Activated gamma-delta T cell treated with anti-CD3 and anti-CD28 coated beads, Interleukin-2, amount 50 U/mL, for 16 hours (primary cell): ENCODE measurements around the gene TESPA1.
A peak's percentile ranks its signal among the peaks of the same experiment; 100 is the strongest.
"Not testable (repeated sequence)": the region's sequence is repeated elsewhere in the genome, so short reads cannot be mapped to it uniquely, and the experiment has no call there.

Source experiments
- DNase-seq: peaks from one replicate; pipeline ENCODE4 v3.0.0-alpha.2; 2020; ENCODE audit warnings: low read depth

TESPA1 gene

GRCh38 chr12:54945082-54945481, 39.5 kb downstream of the TESPA1 start:
- DNase-seq, result no peak

GRCh38 chr12:54943292-54943691, 41.3 kb downstream of the TESPA1 start:
- DNase-seq, result not testable (repeated sequence)

GRCh38 chr12:54941659-54942058, 42.9 kb downstream of the TESPA1 start:
- no peak for DNase-seq

- DNase-seq, result no peak
Observed at GRCh38 chr12:54940727-54941315, 43.7 kb downstream of the TESPA1 start.

GRCh38 chr12:54937929-54938328, 46.6 kb downstream of the TESPA1 start:
- DNase-seq, result no peak

GRCh38 chr12:54937376-54937775, 47.2 kb downstream of the TESPA1 start:
- no peak for DNase-seq

- DNase-seq, result no peak
Observed at GRCh38 chr12:54936736-54937135, 47.8 kb downstream of the TESPA1 start.

- peak; percentile 35 for DNase-seq
Observed at GRCh38 chr12:54935235-54935951, 49.2 kb downstream of the TESPA1 start.

- DNase-seq, result no peak
Observed at GRCh38 chr12:54934419-54934818, 50.1 kb downstream of the TESPA1 start.

GRCh38 chr12:54933376-54933775, 51.2 kb downstream of the TESPA1 start:
- DNase-seq, result no peak

GRCh38 chr12:54932691-54933090, 51.9 kb downstream of the TESPA1 start:
- no peak for DNase-seq

GRCh38 chr12:54932038-54932437, 52.5 kb downstream of the TESPA1 start:
- DNase-seq, result no peak

- DNase-seq, result no peak
Observed at GRCh38 chr12:54929998-54930397, 54.6 kb downstream of the TESPA1 start.

GRCh38 chr12:54926246-54926645, 58.3 kb downstream of the TESPA1 start:
- DNase-seq, result no peak

GRCh38 chr12:54924972-54925707, 59.4 kb downstream of the TESPA1 start:
- DNase-seq, result no peak

GRCh38 chr12:54917001-54917488, 67.5 kb downstream of the TESPA1 start:
- DNase-seq, result no peak
